SU-DHL-6 (cell line): ENCODE measurements around the gene TRIB2.

Experiments used
- CTCF ChIP-seq: fragments of 200-600 bp; sonication (generic); IDR thresholded peaks from one replicate; pipeline ENCODE4 v1.5.1; 2017; ENCODE audit warnings: antibody characterized with exemption, mild to moderate bottlenecking, low read length, moderate library complexity; ENCODE audit not compliant: insufficient read depth, poor library complexity, severe bottlenecking
- EZH2phosphoT487 ChIP-seq: fragments of 200-600 bp; sonication (generic), shearing (Covaris generic); conservative IDR thresholded peaks from 2 replicates; pipeline ENCODE4 v1.6.1; 2018; ENCODE audit warnings: mild to moderate bottlenecking, antibody characterized with exemption, low read length, moderate library complexity, mixed read lengths

GRCh38 chr2:12742891-12743290 lies 26.2 kb downstream of the TRIB2 start:
- no peak for TF ChIP-seq CTCF
- TF ChIP-seq EZH2phosphoT487, result no peak
